K562 (cell line): ENCODE measurements around the gene GANAB.
"Not testable (repeated sequence)": the region's sequence is repeated elsewhere in the genome, so short reads cannot be mapped to it uniquely, and the experiment has no call there.

ENCODE experiments used
- ATF3 ChIP-seq, 2 experiments: fragments of 450-650 bp in 1 of 2; sonication (generic) in 1 of 2; formaldehyde crosslinking in 1 of 2; IDR thresholded peaks in 1 of 2; conservative IDR thresholded peaks in 1 of 2; 2 replicates each; pipeline versions ENCODE4 v1.6.1 to v1.8.1; 2016 to 2023; ENCODE audit warnings: mild to moderate bottlenecking in 2 of 2, moderate library complexity in 2 of 2, inconsistent platforms in 1 of 2, missing genetic modification reagents in 1 of 2
- E2F4 ChIP-seq: sonication (generic); formaldehyde crosslinking; IDR thresholded peaks from 2 replicates; pipeline ENCODE4 v1.8.0; 2022; ENCODE audit warnings: mild to moderate bottlenecking, low read depth, missing genetic modification reagents
- HNRNPH1 ChIP-seq: fragments of 200-400 bp; formaldehyde crosslinking; optimal IDR thresholded peaks from 2 replicates; pipeline ENCODE3; 2017; ENCODE audit warnings: low read depth, mild to moderate bottlenecking, low read length, moderate library complexity
- NCOA6 ChIP-seq: fragments of 450-650 bp; IDR thresholded peaks from 2 replicates; pipeline ENCODE4 v1.6.1; 2017; ENCODE audit warnings: mild to moderate bottlenecking
- POLR2A ChIP-seq: fragments of 450-650 bp; conservative IDR thresholded peaks from 2 replicates; pipeline ENCODE4 v1.6.1; 2016
- U2AF2 ChIP-seq: fragments of 200-400 bp; formaldehyde crosslinking; optimal IDR thresholded peaks from 2 replicates; pipeline ENCODE3; 2017; ENCODE audit warnings: low read depth, mild to moderate bottlenecking, low read length

GRCh38 chr11:62675415-62675814, 29.0 kb upstream of the GANAB start:
- TF ChIP-seq HNRNPH1; NCOA6; U2AF2; POLR2A; E2F4; ATF3 (IDR thresholded peaks at IDR 0.05); ATF3 (CRISPR knock-in tag; conservative IDR thresholded peaks at IDR 0.05): not testable (repeated sequence)
